Limb (tissue), 2 donors: ENCODE results near the gene LRRC46.

Experiments used
- DNase-seq, 2 donors: peaks; one replicate each; pipeline ENCODE4 v3.0.0-alpha.2; 2016; ENCODE audit errors: extremely low spot score in 2 of 2

LRRC46 gene

GRCh38 chr17:47875011-47875985 is 43.8 kb downstream of the LRRC46 start:
- no peak for DNase-seq

GRCh38 chr17:47877368-47878034 is 46.0 kb downstream of the LRRC46 start:
- DNase-seq: no peak

GRCh38 chr17:47878203-47879027 is 46.9 kb downstream of the LRRC46 start:
- DNase-seq: no peak

GRCh38 chr17:47879028-47879585 is 47.6 kb downstream of the LRRC46 start:
- no peak for DNase-seq

GRCh38 chr17:47879776-47880454 is 48.4 kb downstream of the LRRC46 start:
- no peak for DNase-seq

- no peak for DNase-seq
Observed at GRCh38 chr17:47882247-47882646, 50.8 kb downstream of the LRRC46 start.

- DNase-seq: no peak
Observed at GRCh38 chr17:47882695-47883588, 51.5 kb downstream of the LRRC46 start.

GRCh38 chr17:47883589-47884426 is 52.3 kb downstream of the LRRC46 start:
- DNase-seq: no peak

GRCh38 chr17:47884427-47884740 is 52.9 kb downstream of the LRRC46 start:
- DNase-seq: no peak

- DNase-seq: no peak
Observed at GRCh38 chr17:47884905-47885730, 53.6 kb downstream of the LRRC46 start.
